SK-MEL-5 (cell line): ENCODE measurements around the gene HNF1A. TPM values are rescaled to one million over a fixed set of nuclear protein-coding genes. Genes with fewer than 3 reads are reported as not detected.

Experiments used
- total RNA-seq: library from RNA; depleted of rRNA; stranded (reverse); fragments of >200 nt; shearing (Covaris generic); gene quantifications from 2 replicates; pipeline ENCODE4 v1.2.3, GENCODE V29; 2014; rRNA removed

HNF1A gene
- total RNA-seq, 1 experiment from 2014 or later = not detected

Other genes starting within 250 kb of the HNF1A start
- gene SPPL3, start 74.2 kb upstream of the HNF1A start, total RNA-seq = 7.4 and 7.5 TPM in 2 replicates
- 24.0 and 25.4 TPM in 2 replicates for gene C12orf43, start 37.9 kb downstream of the HNF1A start, total RNA-seq
- gene OASL, start 60.7 kb downstream of the HNF1A start, total RNA-seq = 0.26 and 0.35 TPM in 2 replicates
- 41.5 and 46.7 TPM in 2 replicates for gene P2RX7, start 154.3 kb downstream of the HNF1A start, total RNA-seq
- gene P2RX4, start 231.6 kb downstream of the HNF1A start, total RNA-seq = 158 and 169 TPM in 2 replicates